ENCODE results near the gene KLRC1.
"Not testable (repeated sequence)": the region's sequence is repeated elsewhere in the genome, so short reads cannot be mapped to it uniquely, and the experiment has no call there.

- TF ChIP-seq POLR2AphosphoS5 (IDR thresholded peaks at IDR 0.05; ENCODE audit: low read depth, low read length); CTCF (IDR thresholded peaks at IDR 0.05; ENCODE audit: control extremely low read depth in 1 of 3, insufficient read depth in 1 of 3, low read depth in 1 of 3, low read length in 3 of 3); E2F6 (IDR thresholded peaks at IDR 0.05); MAX (IDR thresholded peaks at IDR 0.05); GABPA (IDR thresholded peaks at IDR 0.05; ENCODE audit: borderline replicate concordance, insufficient read depth, low read length); HDAC2 (IDR thresholded peaks at IDR 0.05; ENCODE audit: borderline replicate concordance in 1 of 2, low read depth in 2 of 2, low read length in 2 of 2); EP300 (IDR thresholded peaks at IDR 0.05; ENCODE audit: borderline replicate concordance in 1 of 2, low read depth in 2 of 2, low read length in 2 of 2); ATF3 (IDR thresholded peaks at IDR 0.05; ENCODE audit: insufficient read depth, low read depth, low read length); POLR2A (IDR thresholded peaks at IDR 0.05; ENCODE audit: control extremely low read depth in 1 of 2, low read depth in 2 of 2, low read length in 2 of 2); HDAC6 (IDR thresholded peaks at IDR 0.05; ENCODE audit: low read depth, low read length); BRCA1 (IDR thresholded peaks at IDR 0.05; ENCODE audit: low read depth, low read length); EZH2 (IDR thresholded peaks at IDR 0.05; ENCODE audit: low read depth, low read length, severe bottlenecking): not testable (repeated sequence)
These were observed 22.6 kb downstream of the KLRC1 start for GRCh38 chr12:10430623-10431022.
